ENCODE data around the gene DPP8. TPM values are rescaled to one million over a fixed set of nuclear protein-coding genes. Genes with fewer than 3 reads are reported as not detected.

Gene DPP8
- total RNA-seq, 3 donors from 2014 or later (not counting 1 experiment from before 2014, with no cell fraction given), result 51.7 to 64.8 (median 62.4) TPM

- H3K27me3 Mint-ChIP-seq (ENCODE audit: low read depth in 2 of 2), result peaks cover 3 to 12% of the 10 kb centered on the region in 2 donors
- intact Hi-C loops (cut with micrococcal nuclease), result no loop called here
- no peaks in the 10 kb centered on the region for H3K9me3 Mint-ChIP-seq
- H3K4me1 Mint-ChIP-seq, result no peaks in the 10 kb centered on the region
- H3K27ac Mint-ChIP-seq, result no peak overlapping the region
- H3K27ac ChIP-seq (ENCODE audit: low read length), result no peak overlapping the region
- H3K27me3 ChIP-seq (ENCODE audit: control insufficient read depth, insufficient read depth, low read length), result no peaks in the 10 kb centered on the region
- H3K4me1 ChIP-seq (ENCODE audit: control insufficient read depth, insufficient read depth, low read length), result no peaks in the 10 kb centered on the region
- no peaks in the 10 kb centered on the region for H3K9me3 ChIP-seq (ENCODE audit: control insufficient read depth, insufficient read depth, low read length)
- DNase-seq, result no peak
- no peak for TF ChIP-seq CTCF (IDR thresholded peaks at IDR 0.05)
- 40% methylated on average over 1 of the region's 1 CpG for WGBS (ENCODE audit: insufficient coverage)
- H3K36me3 ChIP-seq (ENCODE audit: control insufficient read depth, insufficient read depth, low read length), result no peaks in the 10 kb centered on the region
- no peak for ATAC-seq
- H3K4me3 ChIP-seq (ENCODE audit: low read length), result no peak overlapping the region
- H3K36me3 Mint-ChIP-seq, result no peaks in the 10 kb centered on the region
- H3K4me3 Mint-ChIP-seq, result no peak overlapping the region
Measured at GRCh38 chr15:65412556-65412955, 104.9 kb downstream of the DPP8 start.

GRCh38 chr15:65411465-65412071, 105.9 kb downstream of the DPP8 start:
- no peak for ATAC-seq

GRCh38 chr15:65410972-65411371, 106.5 kb downstream of the DPP8 start:
- ATAC-seq (no peak), DNase-seq (no peak)
- Mint-ChIP-seq H3K9me3 (no peaks in the 10 kb centered on the region), H3K27me3 (ENCODE audit: low read depth in 2 of 2) (peaks cover 3 to 7% of the 10 kb centered on the region in 2 donors), H3K27ac (no peak overlapping the region), H3K36me3 (no peaks in the 10 kb centered on the region), H3K4me3 (no peak overlapping the region), H3K4me1 (no peaks in the 10 kb centered on the region)
- 86% methylated on average over 10 of the region's 10 CpGs for WGBS (ENCODE audit: insufficient coverage)
- Histone ChIP-seq H3K9me3 (ENCODE audit: control insufficient read depth, insufficient read depth, low read length) (no peaks in the 10 kb centered on the region), H3K36me3 (ENCODE audit: control insufficient read depth, insufficient read depth, low read length) (no peaks in the 10 kb centered on the region), H3K27me3 (ENCODE audit: control insufficient read depth, insufficient read depth, low read length) (no peaks in the 10 kb centered on the region), H3K4me1 (ENCODE audit: control insufficient read depth, insufficient read depth, low read length) (no peaks in the 10 kb centered on the region), H3K4me3 (ENCODE audit: low read length) (no peak overlapping the region), H3K27ac (ENCODE audit: low read length) (no peak overlapping the region)
- intact Hi-C loops (cut with micrococcal nuclease), result no loop called here
- TF ChIP-seq CTCF (IDR thresholded peaks at IDR 0.05), result no peak

More at GRCh38 chr15:65411465-65412071, 105.9 kb downstream of the DPP8 start:
- Mint-ChIP-seq H3K9me3 (no peaks in the 10 kb centered on the region), H3K36me3 (no peaks in the 10 kb centered on the region), H3K4me3 (no peak overlapping the region), H3K4me1 (no peaks in the 10 kb centered on the region), H3K27me3 (ENCODE audit: low read depth in 2 of 2) (peaks cover 3 to 7% of the 10 kb centered on the region in 2 donors), H3K27ac (no peak overlapping the region)
- no peak overlapping the region for H3K27ac ChIP-seq (ENCODE audit: low read length)
- no peaks in the 10 kb centered on the region for H3K36me3 ChIP-seq (ENCODE audit: control insufficient read depth, insufficient read depth, low read length)
- H3K4me1 ChIP-seq (ENCODE audit: control insufficient read depth, insufficient read depth, low read length), result no peaks in the 10 kb centered on the region
- WGBS (ENCODE audit: insufficient coverage), result 82% methylated on average over 5 of the region's 5 CpGs
- DNase-seq, result no peak
- no peaks in the 10 kb centered on the region for H3K27me3 ChIP-seq (ENCODE audit: control insufficient read depth, insufficient read depth, low read length)
- intact Hi-C loops (cut with micrococcal nuclease), result no loop called here
- no peak for TF ChIP-seq CTCF (IDR thresholded peaks at IDR 0.05)
- H3K9me3 ChIP-seq (ENCODE audit: control insufficient read depth, insufficient read depth, low read length), result no peaks in the 10 kb centered on the region
- H3K4me3 ChIP-seq (ENCODE audit: low read length), result no peak overlapping the region

- TF ChIP-seq CTCF (IDR thresholded peaks at IDR 0.05), result no peak
- WGBS (ENCODE audit: insufficient coverage), result 90% methylated on average over 11 of the region's 11 CpGs
- no peaks in the 10 kb centered on the region for H3K4me1 Mint-ChIP-seq
- DNase-seq (no peak), ATAC-seq (no peak)
- Histone ChIP-seq H3K4me3 (ENCODE audit: low read length) (no peak overlapping the region), H3K4me1 (ENCODE audit: control insufficient read depth, insufficient read depth, low read length) (no peaks in the 10 kb centered on the region), H3K9me3 (ENCODE audit: control insufficient read depth, insufficient read depth, low read length) (no peaks in the 10 kb centered on the region), H3K36me3 (ENCODE audit: control insufficient read depth, insufficient read depth, low read length) (no peaks in the 10 kb centered on the region), H3K27me3 (ENCODE audit: control insufficient read depth, insufficient read depth, low read length) (no peaks in the 10 kb centered on the region), H3K27ac (ENCODE audit: low read length) (no peak overlapping the region)
- intact Hi-C loops (cut with micrococcal nuclease), result no loop called here
- H3K27ac Mint-ChIP-seq, result no peak overlapping the region
- peaks cover 3 to 7% of the 10 kb centered on the region in 2 donors for H3K27me3 Mint-ChIP-seq (ENCODE audit: low read depth in 2 of 2)
- H3K9me3 Mint-ChIP-seq, result no peaks in the 10 kb centered on the region
- H3K36me3 Mint-ChIP-seq, result no peaks in the 10 kb centered on the region
- no peak overlapping the region for H3K4me3 Mint-ChIP-seq
Measured at GRCh38 chr15:65410036-65410435, 107.5 kb downstream of the DPP8 start.
